Skin of body (tissue), 2 donors: Measurements from ENCODE around the gene VPS51. TPM values are rescaled to one million over a fixed set of nuclear protein-coding genes. Genes with fewer than 3 reads are reported as not detected.

ENCODE experiments used
- DNase-seq: peaks from one replicate; lab custom pipeline; 2025; lab: John Stamatoyannopoulos, UW
- total RNA-seq: library from RNA; depleted of rRNA; stranded (reverse); fragments of >200 nt; gene quantifications from one replicate; pipeline ENCODE4 v1.2.3, GENCODE V29; 2014

Gene VPS51
- total RNA-seq, 1 donor from 2014 or later, result 93.3 TPM

DNA sequence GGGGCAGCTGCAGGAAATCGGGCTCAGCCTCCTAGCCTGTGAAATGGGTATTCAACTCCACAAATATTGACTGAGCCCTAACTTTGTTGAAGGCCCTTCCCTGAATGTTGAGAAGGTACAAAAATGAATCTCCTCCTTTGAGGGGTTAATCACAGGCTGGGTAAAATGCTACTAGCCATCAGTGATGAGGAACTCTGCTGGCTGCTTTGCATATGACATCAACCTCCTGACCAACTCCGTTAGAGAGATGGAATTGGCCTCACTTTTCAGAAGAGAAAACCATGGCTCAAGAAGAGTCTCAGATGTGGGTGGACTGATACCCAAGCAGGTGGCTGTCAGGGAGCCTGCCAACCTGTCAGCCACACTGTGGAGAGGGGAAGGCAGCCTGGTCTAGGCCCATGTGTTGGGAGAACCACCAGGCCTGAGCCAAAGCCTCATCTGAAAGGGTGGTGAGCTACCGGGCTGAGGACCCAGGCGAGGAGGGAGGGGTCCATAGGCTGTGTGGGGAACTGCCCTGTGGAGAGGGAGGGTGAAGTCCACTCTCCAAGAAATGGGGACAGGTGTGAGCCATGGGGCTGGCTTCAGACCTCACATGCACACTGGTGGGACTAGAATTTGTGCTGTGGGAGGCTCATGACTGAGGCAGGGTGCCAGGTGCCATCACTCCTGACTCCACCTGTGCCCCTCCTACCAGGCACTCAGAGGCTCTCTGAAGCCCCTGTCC, 23.9 kb upstream of the VPS51 start:
- DNase-seq, result no peak

DNA sequence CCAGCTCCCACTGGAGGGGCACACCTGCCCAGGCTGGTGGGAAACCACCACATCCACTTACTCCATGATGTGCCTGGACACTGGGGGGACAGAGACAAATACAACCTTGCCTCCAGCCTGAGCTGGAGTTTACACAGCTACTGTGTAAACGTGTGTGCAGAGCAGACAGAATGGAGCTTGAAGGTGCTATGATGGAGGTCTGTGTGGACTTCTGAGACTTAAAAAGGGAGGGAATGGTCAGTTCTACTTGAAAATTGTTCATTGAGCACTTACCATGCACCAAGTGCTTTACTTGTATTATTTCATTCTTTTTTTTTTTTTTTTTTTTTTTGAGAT, 23.4 kb upstream of the VPS51 start:
- DNase-seq, result no peak

DNA sequence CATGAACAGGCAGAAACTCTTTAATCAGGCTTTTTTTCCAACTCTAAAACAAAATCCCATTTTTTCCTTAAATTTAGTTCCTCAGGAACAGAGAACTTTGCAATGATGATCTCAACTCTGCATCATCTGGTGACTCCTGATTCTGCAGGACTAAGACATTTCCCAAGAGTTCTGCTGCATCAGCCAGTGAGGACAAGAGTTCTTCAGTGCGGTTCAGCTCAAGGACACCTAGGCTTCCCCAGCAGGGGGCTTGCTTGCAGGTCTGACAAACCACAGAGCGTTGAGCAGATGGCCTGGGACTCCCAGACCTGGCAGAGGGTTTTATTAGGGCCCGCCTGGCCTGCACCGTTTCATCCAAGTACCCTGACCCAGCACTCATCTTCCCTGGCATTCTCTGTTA, 18.6 kb upstream of the VPS51 start:
- no peak for DNase-seq

DNA sequence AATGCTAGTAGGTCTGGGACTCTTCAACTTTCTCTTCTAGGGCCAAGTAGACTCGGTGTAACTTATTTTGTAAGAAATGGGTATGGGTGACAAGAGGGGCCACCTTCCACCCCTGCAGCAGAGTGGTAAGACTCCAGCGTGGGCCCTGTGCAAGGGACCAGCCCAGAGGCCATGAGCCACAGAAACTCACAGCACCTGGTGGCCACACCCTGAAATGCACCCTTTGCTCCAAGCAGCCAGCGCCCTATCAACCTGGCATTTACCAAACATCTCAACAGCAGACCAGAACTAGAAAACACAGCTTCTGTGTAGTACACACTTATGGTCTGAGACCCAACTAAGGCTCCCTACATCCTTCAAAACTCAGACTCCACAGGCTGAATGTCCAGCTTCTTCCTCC, 17.9 kb upstream of the VPS51 start:
- DNase-seq, result no peak

DNA sequence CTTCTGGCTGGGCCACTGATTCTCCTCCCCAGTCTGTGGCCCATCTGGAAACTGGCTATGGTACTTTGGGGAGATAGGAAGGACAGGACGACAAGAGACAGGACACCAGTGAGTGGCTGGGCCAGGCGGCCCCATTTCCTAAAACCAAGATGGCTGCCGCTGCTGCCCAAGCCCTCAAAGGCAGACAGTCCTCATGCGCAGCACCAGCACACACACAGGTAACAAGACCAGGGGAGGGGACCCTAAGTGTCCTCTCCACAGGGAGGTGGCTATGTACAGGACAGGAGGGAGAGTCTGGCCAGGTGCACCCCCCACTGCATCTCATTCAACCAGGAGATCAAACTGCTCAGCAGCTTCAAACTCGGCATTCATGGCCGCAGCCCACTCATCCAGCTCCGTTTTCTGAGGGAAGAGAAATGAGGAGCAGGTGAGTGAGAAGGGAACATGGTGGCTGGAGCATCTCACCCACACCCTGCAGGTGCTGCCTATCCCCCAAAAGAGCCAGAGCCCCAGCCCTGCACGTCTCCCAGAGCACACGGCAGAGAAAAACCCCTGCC, 17.1 kb upstream of the VPS51 start:
- no peak for DNase-seq

DNA sequence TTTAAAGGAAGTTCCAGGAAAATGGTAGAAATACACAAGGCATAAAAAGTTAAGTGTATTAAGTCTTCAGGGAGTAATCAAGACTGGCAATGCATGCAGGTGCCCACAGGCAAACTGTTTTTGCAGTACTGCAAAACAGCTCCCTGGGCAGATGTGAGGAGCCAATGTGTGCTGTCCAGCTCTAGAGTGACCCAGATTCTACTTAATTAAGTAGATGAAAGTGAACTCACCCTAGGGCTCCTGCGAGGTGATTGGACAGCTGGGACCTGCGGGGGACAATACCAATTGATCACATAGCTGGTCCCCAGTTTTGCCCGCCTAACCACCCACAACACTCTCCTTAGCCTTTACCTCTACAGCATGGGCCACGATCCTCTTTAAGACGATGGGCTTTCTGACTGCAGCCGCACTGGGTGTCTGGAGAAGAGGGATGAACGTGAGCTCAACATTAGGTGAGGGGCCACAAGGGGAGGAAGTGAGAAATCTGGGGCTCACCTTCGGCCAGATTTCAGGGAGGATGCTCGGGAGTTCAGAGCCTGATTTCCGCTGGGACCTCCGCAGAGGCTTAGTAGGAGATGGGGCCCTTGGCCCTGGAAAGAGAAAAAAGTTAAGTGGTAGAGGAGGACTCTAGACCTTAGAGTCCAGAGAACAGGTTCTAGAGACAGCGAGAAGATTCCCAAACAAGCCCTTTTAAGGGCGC, 12.7 kb upstream of the VPS51 start:
- no peak for DNase-seq

DNA sequence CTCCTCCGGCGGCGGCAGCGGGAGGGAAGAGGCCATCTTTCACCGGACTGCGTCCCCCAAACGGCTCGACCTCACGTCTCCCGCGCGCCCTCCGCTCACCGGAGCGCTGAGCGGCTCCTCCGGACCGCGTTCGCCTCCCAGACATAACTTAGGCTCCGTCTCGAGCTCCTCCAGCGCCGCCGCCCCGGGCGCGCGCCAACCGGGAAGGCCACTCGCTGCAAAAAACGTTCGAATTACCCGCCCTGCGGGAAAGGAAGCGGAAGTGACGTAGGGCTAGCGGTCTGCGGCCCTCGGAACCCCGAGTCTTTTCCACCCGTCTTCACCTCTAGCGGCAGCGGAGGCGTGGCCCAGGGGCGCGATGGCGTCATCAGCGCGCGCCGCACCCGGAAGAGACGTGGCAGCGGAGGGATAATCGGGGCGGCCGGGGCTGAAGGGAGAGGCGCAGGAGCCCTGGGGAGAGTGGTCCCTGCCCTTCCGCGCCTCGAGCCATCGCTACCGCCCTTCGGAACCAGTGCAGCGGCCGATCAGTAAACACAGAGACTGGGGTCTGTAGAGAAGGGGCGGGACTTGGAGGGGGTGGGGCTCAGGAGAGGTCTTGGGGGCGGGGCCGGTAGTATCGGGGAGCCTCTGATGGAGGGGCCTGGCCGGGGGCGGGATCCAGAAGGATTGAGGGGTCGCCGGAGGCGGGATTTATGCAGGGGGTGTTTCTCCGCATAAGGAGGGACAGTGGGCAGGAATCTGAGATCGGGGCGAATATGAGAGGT, 12.0 kb upstream of the VPS51 start, which contains the start of the genes CDCA5 and ZFPL1:
Gene CDCA5, minus strand, starts transcription at position 207 of the 764 bp plus-strand sequence. Its CDS starts 62 bp downstream, at position 145.
Gene ZFPL1, plus strand, starts transcription at position 389 of the 764 bp plus-strand sequence. CDS start 477 bp downstream, outside the sequence.
- DNase-seq, result peak; percentile 94

DNA sequence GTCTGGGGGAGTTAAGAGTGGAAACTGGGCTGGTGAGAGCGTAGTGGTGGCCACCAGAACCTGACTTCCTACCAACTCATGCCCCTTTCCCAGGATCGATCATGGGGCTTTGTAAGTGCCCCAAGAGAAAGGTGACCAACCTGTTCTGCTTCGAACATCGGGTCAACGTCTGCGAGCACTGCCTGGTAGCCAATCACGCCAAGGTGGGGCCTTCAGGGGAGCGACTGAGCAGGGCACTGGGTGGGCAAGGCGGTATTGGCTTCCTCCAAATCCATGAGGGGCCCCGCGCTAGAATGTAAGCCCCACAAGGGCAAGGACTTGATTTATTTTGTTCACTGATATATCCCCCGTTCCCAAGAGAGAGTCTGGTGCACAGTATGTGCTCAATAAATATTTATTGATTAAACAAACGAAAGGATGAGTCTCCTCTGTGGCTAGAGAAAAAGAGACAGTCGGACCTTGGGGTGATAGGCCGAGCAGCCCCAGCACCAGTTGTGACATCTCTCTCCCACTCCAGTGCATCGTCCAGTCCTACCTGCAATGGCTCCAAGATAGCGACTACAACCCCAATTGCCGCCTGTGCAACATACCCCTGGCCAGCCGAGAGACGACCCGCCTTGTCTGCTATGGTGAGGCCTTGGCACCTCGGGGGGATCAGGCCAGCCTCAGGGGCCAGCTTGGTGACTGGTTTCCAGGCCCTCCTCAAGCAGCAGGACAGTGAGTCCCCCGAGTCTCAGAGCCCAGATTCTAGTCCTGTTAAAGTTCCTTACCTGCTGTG, 11.2 kb upstream of the VPS51 start:
- no peak for DNase-seq

DNA sequence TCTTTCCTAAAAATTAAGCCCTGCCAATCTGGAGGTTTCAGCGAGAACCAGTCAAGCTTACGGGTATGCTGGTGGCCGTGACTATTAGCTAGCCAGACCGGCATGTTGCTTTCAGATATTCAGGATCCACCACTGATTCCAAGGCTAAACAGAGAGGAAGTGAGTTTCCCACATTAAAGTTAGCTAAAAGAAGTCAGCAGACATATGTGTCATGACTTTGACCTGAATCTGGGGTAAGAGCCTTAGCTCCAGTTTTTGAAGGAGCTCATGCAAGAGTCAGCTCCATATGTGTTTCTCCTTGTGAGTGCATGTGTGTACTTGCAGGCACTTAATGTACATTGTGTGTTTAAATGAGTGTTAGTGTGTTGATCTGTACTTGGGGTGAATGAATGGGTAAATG, 10.6 kb upstream of the VPS51 start:
- DNase-seq, result no peak

DNA sequence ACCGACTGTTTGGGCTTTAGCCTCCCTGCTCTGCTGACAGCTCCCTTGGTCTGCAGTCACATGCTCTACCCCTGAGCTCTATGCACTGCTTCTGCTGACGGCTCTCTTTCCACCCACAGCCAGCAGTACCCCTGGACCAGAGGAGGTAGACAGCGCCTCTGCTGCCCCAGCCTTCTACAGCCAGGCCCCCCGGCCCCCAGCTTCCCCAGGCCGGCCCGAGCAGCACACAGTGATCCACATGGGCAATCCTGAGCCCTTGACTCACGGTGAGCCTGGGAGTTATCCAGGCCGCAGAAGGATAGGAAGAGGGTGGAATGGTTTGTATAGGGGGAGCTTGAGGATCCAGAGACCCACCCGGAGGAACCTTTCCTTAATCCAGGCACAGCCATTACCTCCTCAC, 9.2 kb upstream of the VPS51 start:
- DNase-seq, result no peak

DNA sequence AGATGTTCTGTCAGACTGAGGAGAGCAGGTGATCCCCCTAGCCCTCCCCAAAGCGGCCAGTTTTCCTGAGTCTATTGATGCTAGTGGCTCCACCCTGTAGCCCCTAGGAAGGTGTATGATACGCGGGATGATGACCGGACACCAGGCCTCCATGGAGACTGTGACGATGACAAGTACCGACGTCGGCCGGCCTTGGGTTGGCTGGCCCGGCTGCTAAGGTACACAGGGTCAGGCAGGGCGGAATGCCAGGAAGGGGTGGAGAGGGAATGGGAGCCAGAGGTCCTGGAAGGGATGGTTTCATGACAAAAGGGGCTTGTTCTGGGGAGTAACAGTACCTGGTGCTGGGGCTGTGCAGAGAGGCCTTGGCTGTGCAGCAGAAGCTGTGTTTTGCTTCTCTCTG, 8.8 kb upstream of the VPS51 start:
- no peak for DNase-seq

DNA sequence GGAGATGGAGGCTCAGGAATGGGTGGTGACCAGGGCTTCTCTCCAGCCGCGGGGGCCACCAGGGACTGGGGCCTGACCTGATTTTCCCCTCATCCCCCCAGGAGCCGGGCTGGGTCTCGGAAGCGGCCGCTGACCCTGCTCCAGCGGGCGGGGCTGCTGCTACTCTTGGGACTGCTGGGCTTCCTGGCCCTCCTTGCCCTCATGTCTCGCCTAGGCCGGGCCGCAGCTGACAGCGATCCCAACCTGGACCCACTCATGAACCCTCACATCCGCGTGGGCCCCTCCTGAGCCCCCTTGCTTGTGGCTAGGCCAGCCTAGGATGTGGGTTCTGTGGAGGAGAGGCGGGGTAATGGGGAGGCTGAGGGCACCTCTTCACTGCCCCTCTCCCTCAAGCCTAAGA, 8.2 kb upstream of the VPS51 start:
- no peak for DNase-seq

DNA sequence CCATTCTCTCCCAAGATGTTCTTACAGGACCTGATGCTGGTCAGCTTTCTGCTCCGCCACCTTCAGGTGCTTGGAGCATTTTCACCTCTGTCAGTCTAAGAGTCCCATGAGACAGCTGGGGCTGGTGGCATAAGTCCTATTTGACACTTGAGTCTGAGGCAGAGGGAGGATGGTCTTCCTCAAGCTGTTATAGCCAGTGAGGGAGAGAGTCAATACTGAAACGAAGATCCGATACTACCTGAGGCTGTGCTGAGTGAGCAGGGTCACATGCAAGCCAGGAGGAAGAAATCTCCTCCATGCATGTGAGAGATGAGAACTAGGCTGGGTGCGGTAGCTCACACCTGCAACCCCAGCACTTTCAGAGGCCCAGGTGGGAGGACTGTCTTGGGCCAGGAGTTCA, 6.4 kb upstream of the VPS51 start:
- no peak for DNase-seq

DNA sequence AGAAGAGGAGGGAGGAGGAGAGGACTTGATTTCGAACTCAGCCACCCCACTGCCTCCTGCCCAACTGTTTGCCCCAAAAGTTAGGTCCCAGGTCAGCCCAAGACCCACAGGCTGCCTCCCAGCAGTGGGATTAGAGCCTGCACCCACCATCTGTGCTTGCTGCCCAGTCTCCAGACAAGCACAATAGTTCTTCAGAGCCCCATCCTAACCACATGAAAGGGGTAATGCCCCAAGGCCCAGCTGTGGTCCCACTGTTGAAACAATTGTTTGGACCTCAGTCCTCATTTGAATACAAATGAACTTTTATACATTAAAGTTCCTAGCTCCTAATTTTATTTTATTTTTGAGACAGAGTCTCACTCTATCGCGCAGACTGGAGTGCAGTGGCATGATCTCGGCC, 5.4 kb upstream of the VPS51 start:
- no peak for DNase-seq

DNA sequence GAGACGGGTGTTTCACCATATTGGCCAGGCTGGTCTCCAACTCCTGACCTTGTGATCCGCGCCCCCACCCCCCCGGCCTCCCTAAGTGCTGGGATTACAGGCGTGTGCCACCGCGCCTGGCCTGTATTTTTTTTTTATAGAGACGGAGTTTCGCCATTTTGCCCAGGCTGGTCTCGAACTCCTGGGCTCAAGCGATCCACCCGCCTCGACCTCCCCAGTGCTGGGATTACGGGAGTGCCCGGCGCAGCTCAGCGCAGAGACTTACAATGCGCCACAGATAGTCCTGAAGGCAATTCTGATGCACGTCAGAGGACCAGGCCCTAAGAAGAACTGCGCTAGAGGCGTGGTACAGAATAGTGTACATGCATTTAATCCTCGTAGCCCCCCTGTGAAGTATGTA, 587 bp upstream of the VPS51 start:
- no peak for DNase-seq

DNA sequence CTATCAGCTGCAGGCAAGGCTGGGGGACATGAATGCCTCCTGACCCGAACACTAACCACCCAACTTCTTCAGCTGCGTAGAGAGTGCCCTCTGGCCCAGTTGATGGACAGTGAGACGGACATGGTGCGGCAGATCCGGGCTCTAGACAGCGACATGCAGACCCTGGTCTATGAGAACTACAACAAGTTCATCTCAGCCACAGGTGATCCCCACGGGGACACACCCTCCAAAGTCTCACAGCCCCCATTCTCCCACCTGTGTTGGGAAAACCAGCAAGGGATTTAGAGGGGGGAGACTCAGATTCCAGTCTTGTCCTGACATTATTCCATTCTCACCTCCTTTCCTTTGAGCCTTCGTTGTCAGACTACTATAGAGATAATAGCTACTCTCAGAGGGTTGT, 912 bp downstream of the VPS51 start:
- no peak for DNase-seq

DNA sequence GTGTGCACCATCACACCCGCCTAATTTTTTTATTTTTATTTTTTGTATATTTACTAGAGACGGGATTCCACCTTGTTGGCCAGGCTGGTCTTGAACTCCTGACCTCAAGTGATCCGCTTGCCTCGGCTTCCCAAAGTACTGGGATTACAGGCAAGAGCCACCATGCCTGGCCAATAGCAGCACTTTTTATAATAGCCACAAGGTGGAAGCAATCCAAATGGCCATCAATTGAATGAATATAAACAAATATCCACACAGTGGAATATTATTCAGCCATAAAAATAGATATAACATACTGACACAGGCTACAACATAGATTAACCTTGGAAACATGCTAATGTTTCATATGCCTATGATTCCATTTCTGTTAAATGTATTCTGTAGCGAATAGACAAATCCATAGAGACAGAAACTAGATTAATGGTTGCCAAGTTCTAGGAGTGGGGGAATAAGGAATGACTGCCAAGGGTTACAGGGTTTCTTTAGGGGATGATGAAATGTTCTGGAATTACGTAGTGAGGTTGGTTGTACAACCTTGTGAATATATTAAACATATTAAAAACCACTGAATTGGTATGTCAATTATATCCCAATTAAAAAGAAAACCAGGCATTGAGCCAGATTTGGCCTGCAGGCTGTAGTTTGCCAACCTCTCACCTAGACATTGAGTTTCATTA, 4.8 kb downstream of the VPS51 start:
- no peak for DNase-seq

DNA sequence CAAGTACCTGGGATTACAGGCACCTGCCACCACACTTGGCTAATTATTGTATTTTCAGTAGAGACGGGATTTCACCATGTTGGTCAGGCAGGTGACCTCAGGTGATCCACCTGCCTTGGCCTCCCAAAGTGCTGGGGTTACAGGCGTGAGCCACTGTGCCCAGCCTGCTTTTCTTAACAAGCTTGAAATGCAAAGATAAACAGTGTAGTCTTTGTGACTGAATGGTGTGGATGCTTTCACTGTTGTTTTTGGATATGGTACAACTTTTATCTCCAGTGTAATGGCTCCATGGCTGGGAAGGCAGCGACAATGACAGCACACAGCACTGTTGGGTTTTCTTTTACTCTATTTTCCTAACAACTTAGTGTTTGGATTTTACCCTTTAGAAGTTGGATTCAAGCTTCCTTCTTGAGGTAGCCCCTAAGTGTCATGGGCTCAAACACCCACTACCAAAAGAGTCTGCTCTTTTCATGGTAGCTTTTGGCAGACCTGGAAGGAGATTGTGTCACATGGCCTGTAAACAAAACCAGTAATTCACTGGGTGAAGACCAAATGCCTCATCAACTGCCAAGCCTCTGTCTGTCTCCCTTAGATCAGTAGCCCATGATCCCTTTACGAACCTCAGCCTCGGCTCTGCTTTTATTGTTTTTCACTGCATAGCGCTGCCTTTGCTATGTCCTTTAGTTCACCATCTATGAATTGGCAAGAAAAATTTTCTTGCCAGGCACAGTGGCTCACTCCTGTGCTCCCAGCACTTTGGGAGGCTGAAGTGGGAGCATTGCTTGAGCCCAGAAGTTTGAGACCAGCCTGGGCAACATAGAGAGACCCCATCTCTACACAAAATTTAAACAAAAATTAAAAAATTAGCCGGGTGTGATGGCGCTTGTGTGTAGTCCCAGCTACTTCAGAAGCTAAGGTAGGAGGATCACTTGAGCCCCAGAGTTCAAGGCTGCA, 6.4 kb downstream of the VPS51 start:
- DNase-seq, result no peak

DNA sequence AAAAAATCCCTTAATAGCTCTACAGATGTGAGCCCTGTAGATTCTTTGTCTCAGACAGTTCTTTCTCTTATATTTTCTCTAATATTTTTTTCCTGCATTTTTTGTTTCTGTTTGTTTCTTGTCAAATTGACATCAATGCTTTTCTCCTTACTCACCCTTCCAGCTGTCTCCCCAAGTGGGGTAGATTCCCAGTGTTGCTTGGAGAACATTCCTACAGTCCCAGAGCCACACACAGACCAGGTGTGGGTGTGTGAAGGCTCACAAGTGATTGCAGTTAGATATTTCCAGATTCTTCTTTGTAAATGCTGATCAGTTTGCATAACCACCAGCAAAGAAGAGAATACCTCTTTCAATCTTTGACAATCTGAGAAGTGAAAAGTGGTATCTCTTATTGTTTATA, 7.5 kb downstream of the VPS51 start:
- no peak for DNase-seq

DNA sequence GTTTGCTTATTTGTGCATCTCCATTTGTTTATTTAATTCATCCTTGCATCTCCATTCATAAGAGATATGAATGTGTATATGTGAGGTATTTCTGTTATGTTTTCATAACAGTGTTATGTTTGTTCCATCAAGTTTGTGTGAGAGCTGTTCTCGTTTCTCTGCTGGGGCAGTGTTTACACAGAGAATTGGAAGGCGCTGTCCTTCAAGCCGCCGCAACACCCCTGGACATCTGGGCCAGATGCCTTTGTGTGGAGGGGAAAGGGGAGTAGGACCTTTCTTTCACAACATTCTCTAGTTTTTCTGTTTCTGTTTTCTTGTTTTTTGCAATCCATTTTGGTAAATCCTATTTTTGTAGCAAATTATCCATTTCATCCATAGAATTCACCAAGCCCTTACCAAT, 8.6 kb downstream of the VPS51 start:
- no peak for DNase-seq
